Pancreas (tissue), 10 donors: ENCODE results near the gene CDHR5. TPM values are rescaled to one million over a fixed set of nuclear protein-coding genes. Genes with fewer than 3 reads are reported as not detected.

Experiments used
- ATAC-seq, 4 donors: fragments of 200-7000 bp; cut with Tn5 transposase; one replicate each; pipeline versions ENCODE4 v1.8.0 to v1.9.1; 2020; ENCODE audit warnings: mild to moderate bottlenecking in 4 of 4, moderate library complexity in 4 of 4
- DNase-seq, 6 donors: peaks; one replicate each; pipeline ENCODE4 v3.0.0-alpha.2; 2020
- FAIRE-seq: peaks from 2 replicates; lab custom pipeline; 2012; peaks lifted over from hg19 to GRCh38; lab: Jason Lieb, UNC
- H3K27ac ChIP-seq, 4 donors: fragments of 200-600 bp; sonication (generic); 1 replicate in 3 of 4; 2 replicates in 1 of 4; pipeline versions ENCODE4 v1.5.0 to v1.8.0; 2020
- H3K27me3 ChIP-seq, 4 donors: fragments of 200-600 bp; one replicate each; pipeline ENCODE4 v1.8.0; 2021
- H3K36me3 ChIP-seq, 3 donors: fragments of 200-600 bp; sonication (generic) in 1 of 3; one replicate each; pipeline versions ENCODE4 v1.5.0 to v1.8.0; 2020 to 2021
- H3K4me1 ChIP-seq, 3 donors: fragments of 200-600 bp; one replicate each; pipeline ENCODE4 v1.8.0; 2021
- H3K4me3 ChIP-seq, 4 donors: fragments of 200-600 bp; sonication (generic) in 2 of 4; one replicate each; pipeline versions ENCODE4 v1.5.0 to v1.8.0; 2020 to 2021
- H3K9me3 ChIP-seq, 4 donors: fragments of 200-600 bp; one replicate each; pipeline ENCODE4 v1.8.0; 2021
- CTCF ChIP-seq, 4 donors: fragments of 200-600 bp; sonication (generic) in 3 of 4; IDR thresholded peaks; one replicate each; pipeline versions ENCODE4 v1.5.0 to v1.8.0; 2021; ENCODE audit warnings: antibody characterized with exemption in 4 of 4
- WGBS, 2 donors: extraction: QIAGEN DNeasy Blood & Tissue Kit; methylation state at CpG; one replicate each; pipeline ENCODE4 v1.1.7; 2013; 5-methylcytosine and 5-hydroxymethylcytosine counted together
- intact Hi-C, 3 donors: fragments of 100-400 bp; cut with DNase I; formaldehyde crosslinking; loops; one replicate each; pipeline versions ENCODE4 v1.11.1 to v1.14.2; 2022
- polyA plus RNA-seq, 2 donors: library from polyadenylated mRNA; stranded (reverse); fragments of 200-250 nt; gene quantifications; one replicate each; pipeline ENCODE4 v1.2.3, GENCODE V29; 2013
- total RNA-seq, 6 donors: library from RNA; stranded (reverse); fragmentation: NEBNext Ultra II Directional in 4 of 6; extraction: Animal tissue kit (Norgen Biotek cat#: 25700) in 4 of 6; gene quantifications; one replicate each; pipeline versions ENCODE4 v1.2.1 to v1.2.4, GENCODE V29; 2021 to 2023
- donor health status: healthy with polysubstance abuse.
- donor health status: DM: no; HTN: no; CAD: no; lungs with moderate emphysema.
- donor health status: DM: no; HTN: no; CAD: no.
- donor health status: control.
- donor health status: control.
- donor health status: Bipolar disorder and iron deficiency.
- donor health status: DM: yes; HTN: yes; CAD: no.
- donor health status: DM: no; HTN: no; CAD: no.
- donor health status: DM: no; HTN: no; CAD: no.
- donor health status: DM: yes; HTN: yes; CAD: no.

The CDHR5 gene
- total and polyA plus RNA-seq, 8 donors: 0.61 to 4.4 (median 1.5) TPM

GRCh38 chr11:608791-609251, 15.9 kb downstream of the CDHR5 start:
- peak in 2 of 6 donors; percentile 26 to 73 for DNase-seq
- H3K36me3 ChIP-seq: peaks cover 4 to 91% (median 56%) of the 10 kb centered on the region in 3 donors
- H3K27ac ChIP-seq: no peak overlapping the region

GRCh38 chr11:607971-608659, 16.6 kb downstream of the CDHR5 start:
- Histone ChIP-seq H3K27me3 (no peaks in the 10 kb centered on the region), H3K4me3 (no peak overlapping the region), H3K27ac (no peak overlapping the region), H3K36me3 (peaks cover 4 to 94% (median 59%) of the 10 kb centered on the region in 3 donors), H3K4me1 (no peaks in the 10 kb centered on the region), H3K9me3 (no peaks in the 10 kb centered on the region)
- FAIRE-seq (no peak), DNase-seq (peak in 2 of 6 donors; percentile 12 to 71), ATAC-seq (no peak)
- 91 to 92% methylated on average over 44 to 45 of the region's 45 CpGs for WGBS, 2 donors
- no peak for TF ChIP-seq CTCF (IDR thresholded peaks at IDR 0.05)
- intact Hi-C loops: no loop called here

More at GRCh38 chr11:608791-609251, 15.9 kb downstream of the CDHR5 start:
- WGBS, 2 donors: 85 to 93% methylated on average over 27 to 28 of the region's 28 CpGs
- ATAC-seq (no peak), FAIRE-seq (no peak)
- Histone ChIP-seq H3K27me3 (no peaks in the 10 kb centered on the region), H3K4me3 (no peak overlapping the region), H3K4me1 (no peaks in the 10 kb centered on the region), H3K9me3 (no peaks in the 10 kb centered on the region)
- intact Hi-C loops: no loop called here
- TF ChIP-seq CTCF (IDR thresholded peaks at IDR 0.05): no peak

- Histone ChIP-seq H3K36me3 (peaks cover 4 to 87% (median 52%) of the 10 kb centered on the region in 3 donors), H3K27me3 (no peaks in the 10 kb centered on the region), H3K4me3 (no peak overlapping the region), H3K27ac (no peak overlapping the region), H3K4me1 (no peaks in the 10 kb centered on the region), H3K9me3 (no peaks in the 10 kb centered on the region)
- 90 to 91% methylated on average over 35 of the region's 35 CpGs for WGBS, 2 donors
- intact Hi-C loops: no loop called here
- ATAC-seq (no peak), DNase-seq (peak in 2 of 6 donors; percentile 15 to 78), FAIRE-seq (no peak)
- no peak for TF ChIP-seq CTCF (IDR thresholded peaks at IDR 0.05)
Measured at GRCh38 chr11:607020-607780, 17.6 kb downstream of the CDHR5 start.

DNA sequence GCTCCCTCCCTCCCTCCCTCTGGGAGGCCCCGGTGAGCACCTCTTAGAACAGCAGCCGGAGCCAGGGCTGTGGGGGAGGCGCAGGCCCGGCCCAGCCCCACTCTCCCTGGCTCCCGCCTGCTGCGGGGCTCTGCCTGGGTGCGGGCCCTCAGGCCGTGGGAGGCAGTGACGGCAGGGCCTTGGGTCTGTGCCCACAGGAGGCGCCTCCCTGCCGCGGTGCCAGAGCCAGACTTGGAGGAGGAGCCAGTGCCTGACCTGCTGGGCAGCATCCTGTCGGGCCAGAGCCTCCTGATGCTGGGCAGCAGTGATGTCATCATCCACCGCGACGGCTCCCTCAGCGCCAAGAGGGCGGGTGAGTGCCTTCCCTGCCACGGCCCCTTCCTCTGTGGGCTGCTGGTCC, 18.5 kb downstream of the CDHR5 start:
- Histone ChIP-seq H3K4me1 (no peaks in the 10 kb centered on the region), H3K9me3 (no peaks in the 10 kb centered on the region), H3K27me3 (no peaks in the 10 kb centered on the region), H3K36me3 (peaks cover 4 to 86% (median 54%) of the 10 kb centered on the region in 3 donors), H3K4me3 (no peak overlapping the region), H3K27ac (peak overlapping the region in 3 of 4 donors; percentile 8 to 13 (median 12))
- intact Hi-C loops: no loop called here
- ATAC-seq (peak; percentile 39 to 80 (median 78)), DNase-seq (peak; percentile 44 to 87 (median 69)), FAIRE-seq (no peak)
- no peak for TF ChIP-seq CTCF (IDR thresholded peaks at IDR 0.05)
- WGBS, 2 donors: 72% methylated on average over 13 to 19 of the region's 19 CpGs
